VCaP (cell line): ENCODE measurements around the gene NEUROD2.

Experiments
- H3K27ac ChIP-seq: fragments of 450-650 bp; 2 replicates; pipeline ENCODE4 v1.5.1; 2017
- CTCF ChIP-seq: fragments of 450-650 bp; conservative IDR thresholded peaks from 2 replicates; pipeline ENCODE4 v1.5.1; 2017; ENCODE audit warnings: mild to moderate bottlenecking, moderate library complexity

Gene NEUROD2

DNA sequence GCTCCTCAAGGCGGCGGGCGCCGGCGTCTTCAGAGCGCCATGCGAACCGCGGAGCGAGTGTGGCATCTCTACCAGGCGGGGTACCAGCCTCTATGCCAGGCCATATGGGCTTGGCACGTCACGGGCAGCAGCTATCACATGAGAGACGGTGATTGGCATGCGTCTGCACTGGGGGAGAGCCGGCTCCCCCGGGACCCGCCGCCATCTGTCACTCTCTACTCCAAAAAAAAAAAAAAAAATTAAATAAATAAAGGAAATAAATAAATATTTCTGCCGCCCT, at the start of gene NEUROD2:
NEUROD2 (minus strand) TSS at position 70 of the 280 bp plus-strand sequence. CDS start 1,321 bp downstream, outside the sequence.
- no peak for TF ChIP-seq CTCF
- H3K27ac ChIP-seq, result no peak within 1 kb of the TSS

DNA sequence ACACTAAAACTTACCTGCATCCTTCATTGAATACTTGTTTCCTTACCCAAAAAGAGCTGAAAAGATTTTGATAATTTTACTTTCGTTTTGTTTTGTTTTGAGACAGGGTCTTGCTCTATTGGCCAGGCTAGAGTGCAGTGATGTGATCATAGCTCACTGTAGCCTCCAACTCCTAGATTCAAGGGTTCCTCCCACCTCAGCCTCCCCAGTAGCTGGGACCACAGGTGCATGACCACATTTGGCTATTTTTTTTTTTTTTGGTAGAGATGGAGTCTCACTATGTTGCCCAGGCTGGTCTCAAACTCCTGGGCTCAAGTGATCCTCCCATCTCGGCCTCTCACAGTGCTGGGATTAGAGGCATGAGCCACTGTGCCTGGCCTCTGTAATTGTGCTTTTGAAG, 47.4 kb upstream of the NEUROD2 start:
- H3K27ac ChIP-seq, result no peak overlapping the region
- TF ChIP-seq CTCF, result no peak

DNA sequence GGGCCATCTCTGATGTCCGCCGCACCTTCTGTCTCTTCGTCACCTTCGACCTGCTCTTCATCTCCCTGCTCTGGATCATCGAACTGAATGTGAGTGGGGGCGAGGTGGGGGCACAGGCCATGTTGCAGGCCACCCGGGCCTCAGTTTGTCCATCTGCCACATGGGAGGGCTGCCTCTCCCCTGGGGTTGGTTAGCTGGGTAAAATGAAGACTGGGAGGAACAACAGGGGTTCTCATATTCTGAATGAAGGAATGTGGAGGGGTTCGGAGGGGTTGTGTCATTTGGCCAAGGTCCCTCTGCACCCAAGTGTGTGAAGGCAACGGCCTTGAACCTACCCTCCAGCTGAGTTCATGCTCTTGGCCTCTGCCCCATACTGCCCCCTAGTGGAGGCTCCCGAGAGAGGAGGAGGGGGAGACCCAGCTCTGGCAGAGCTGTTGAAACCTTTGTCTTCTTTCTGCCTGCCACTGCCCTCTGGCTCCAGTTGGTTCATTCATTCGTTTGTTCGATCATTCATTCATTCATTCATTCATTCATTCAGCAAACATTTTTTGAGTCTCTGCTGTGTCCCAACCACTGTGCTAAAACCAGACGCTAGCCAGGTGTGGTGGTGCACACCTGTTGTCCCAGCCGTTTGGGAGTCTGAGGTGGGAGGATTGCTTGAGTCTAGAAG, 46.1 kb upstream of the NEUROD2 start:
- TF ChIP-seq CTCF, result peak; percentile 72
- peak overlapping the region; percentile 96; the same call in 1 of the 2 replicates for H3K27ac ChIP-seq

DNA sequence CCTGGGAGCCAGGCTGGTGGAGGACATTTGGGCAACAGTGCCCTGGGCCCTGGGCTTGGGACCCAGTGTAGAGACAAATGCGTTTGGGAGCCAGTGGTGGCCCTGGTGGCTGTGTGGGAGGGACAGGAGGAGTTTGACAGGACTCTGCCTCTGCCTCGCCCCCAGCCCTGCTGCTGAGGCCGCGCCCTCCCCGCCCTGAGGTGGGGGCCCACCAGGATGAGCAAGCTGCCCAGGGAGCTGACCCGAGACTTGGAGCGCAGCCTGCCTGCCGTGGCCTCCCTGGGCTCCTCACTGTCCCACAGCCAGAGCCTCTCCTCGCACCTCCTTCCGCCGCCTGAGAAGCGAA, 45.6 kb upstream of the NEUROD2 start:
- no peak for TF ChIP-seq CTCF
- H3K27ac ChIP-seq, result peak overlapping the region; percentile 96

GRCh38 chr17:39652587-39653315, 45.0 kb upstream of the NEUROD2 start:
- H3K27ac ChIP-seq, result peak overlapping the region; percentile 96
- no peak for TF ChIP-seq CTCF

DNA sequence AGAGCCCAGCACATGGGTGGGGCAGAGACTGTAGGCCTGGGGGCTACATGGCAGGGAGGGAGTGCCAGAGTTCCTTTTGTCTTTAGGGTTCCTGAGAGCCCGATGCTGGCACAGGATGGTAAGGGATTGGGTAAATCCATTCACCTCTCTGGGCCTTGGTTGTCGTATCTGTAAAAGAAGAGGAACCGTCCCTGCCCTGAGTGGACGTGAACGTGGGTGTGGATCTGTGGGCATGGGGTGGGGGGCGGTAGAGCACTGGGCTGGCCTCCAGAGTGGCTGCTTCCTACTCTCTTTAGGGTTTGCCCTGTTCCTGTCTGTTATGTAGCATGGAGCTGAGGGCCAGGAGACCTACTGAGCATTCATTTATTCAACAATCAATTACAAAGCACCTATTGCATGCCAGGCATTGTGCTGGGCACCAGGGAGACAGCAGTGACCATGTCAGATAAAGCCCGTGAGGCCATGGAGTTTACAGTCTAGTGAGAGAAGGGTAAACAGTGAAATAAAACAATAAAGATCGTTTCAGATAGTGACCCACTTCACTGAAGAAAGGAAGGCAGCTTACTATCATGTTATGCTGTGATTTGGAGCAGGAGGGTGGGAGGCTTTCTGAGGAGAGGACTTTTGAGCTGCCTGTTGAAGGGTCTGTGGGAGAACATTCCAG, 44.3 kb upstream of the NEUROD2 start:
- no peak for TF ChIP-seq CTCF
- H3K27ac ChIP-seq, result peak overlapping the region; percentile 96

- peak overlapping the region; percentile 96 for H3K27ac ChIP-seq
- TF ChIP-seq CTCF, result no peak
Measured at GRCh38 chr17:39650121-39650579, 42.4 kb upstream of the NEUROD2 start.
